Spleen (tissue), 7 donors: ENCODE data around the gene UTP11.

Experiments
- POLR2A ChIP-seq, 3 donors: fragments of 450-650 bp; IDR thresholded peaks; one replicate each; pipeline ENCODE4 v1.5.1; 2017; ENCODE audit warnings: antibody characterized with exemption in 3 of 3, mild to moderate bottlenecking in 1 of 3
- POLR2AphosphoS5 ChIP-seq, 3 donors: sonication (generic); formaldehyde crosslinking; IDR thresholded peaks; one replicate each; pipeline ENCODE4 v1.5.1; 2017; ENCODE audit warnings: antibody characterized with exemption in 3 of 3
- TF ChIP-seq, protein P1 (sequence below), 11 experiments: fragments of 200-600 bp in 7 of 11; fragments of 450-650 bp in 4 of 11; sonication (generic) in 4 of 11; IDR thresholded peaks in 8 of 11; conservative IDR thresholded peaks in 3 of 11; 1 replicate in 7 of 11; 2 replicates in 4 of 11; pipeline versions ENCODE4 v1.4.0 to v1.8.0; 2016 to 2021; ENCODE audit warnings: antibody characterized with exemption in 11 of 11, inconsistent platforms in 4 of 11, mild to moderate bottlenecking in 1 of 11
- donor health status: DM: no; HTN: no; CAD: no; lungs with moderate emphysema.
- donor health status: DM: no; HTN: no; CAD: no.
- donor health status: DM: no; HTN: no; CAD: no.

DNA sequence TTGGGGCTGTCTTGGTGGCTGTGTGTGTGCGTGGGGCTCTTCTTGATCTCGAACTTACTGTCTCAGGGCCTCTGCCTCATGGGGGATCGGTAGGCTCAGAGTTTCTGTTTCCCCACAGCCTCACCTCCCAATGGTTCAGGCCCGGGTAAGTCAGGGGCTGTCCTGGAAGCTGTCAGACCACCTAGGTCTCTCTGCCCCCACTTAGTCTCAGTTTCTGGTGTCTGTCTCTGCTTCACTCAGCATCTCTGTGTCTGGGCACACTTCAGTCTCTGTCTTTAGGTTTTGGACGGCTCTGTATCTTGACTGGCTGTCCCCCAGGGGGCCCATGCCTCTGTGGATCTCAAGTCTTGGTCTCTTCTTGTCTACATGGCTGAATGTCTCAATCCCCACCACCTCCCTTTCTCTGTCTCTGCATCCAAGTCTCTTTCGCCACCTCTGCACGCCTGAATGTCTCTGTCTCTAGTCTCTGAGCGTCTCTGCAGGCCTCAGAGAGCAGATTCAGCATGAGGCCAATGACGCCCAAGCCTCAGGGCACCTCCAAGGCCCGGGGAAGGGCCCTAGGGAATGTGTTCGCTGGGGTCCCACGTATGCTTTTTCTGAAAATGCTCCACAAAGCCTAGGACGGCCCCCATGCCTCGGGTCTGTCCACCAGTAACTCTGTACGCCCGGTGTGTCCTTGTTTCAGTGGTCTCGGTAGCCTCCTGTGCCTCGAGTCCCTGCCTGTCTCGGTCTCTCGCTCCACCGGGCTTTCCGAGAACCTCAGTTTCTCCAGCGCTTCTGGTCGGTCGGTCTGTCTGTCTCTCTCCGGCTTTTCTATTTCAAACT is 8.0 kb upstream of the UTP11 start:
- TF ChIP-seq, protein P1, sequence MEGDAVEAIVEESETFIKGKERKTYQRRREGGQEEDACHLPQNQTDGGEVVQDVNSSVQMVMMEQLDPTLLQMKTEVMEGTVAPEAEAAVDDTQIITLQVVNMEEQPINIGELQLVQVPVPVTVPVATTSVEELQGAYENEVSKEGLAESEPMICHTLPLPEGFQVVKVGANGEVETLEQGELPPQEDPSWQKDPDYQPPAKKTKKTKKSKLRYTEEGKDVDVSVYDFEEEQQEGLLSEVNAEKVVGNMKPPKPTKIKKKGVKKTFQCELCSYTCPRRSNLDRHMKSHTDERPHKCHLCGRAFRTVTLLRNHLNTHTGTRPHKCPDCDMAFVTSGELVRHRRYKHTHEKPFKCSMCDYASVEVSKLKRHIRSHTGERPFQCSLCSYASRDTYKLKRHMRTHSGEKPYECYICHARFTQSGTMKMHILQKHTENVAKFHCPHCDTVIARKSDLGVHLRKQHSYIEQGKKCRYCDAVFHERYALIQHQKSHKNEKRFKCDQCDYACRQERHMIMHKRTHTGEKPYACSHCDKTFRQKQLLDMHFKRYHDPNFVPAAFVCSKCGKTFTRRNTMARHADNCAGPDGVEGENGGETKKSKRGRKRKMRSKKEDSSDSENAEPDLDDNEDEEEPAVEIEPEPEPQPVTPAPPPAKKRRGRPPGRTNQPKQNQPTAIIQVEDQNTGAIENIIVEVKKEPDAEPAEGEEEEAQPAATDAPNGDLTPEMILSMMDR (IDR thresholded peaks at IDR 0.05 in 8 of 11, conservative IDR thresholded peaks at IDR 0.05 in 3 of 11) = no peak
- no peak for TF ChIP-seq POLR2AphosphoS5 (IDR thresholded peaks at IDR 0.05)
- TF ChIP-seq POLR2A (IDR thresholded peaks at IDR 0.05) = no peak
